ENCODE results near the gene HOXA10.

The HOXA10 gene

GRCh38 chr7:27212497-27213432, 38.6 kb upstream of the HOXA10 start:
- Histone ChIP-seq H3K4me2 (no peak overlapping the region), H4K20me1 (ENCODE audit: insufficient read depth) (no peaks in the 10 kb centered on the region), H3K79me2 (ENCODE audit: insufficient read depth, low read depth) (no peaks in the 10 kb centered on the region), H3K27me3 (ENCODE audit: insufficient read depth, low read depth) (no peaks in the 10 kb centered on the region), H3K4me3 (IDR thresholded peaks at IDR 0.05; ENCODE audit: insufficient read depth, low read depth, low read length) (no peak overlapping the region), H2AFZ (ENCODE audit: low read depth) (no peak overlapping the region), H3K27ac (no peak overlapping the region), H3K36me3 (ENCODE audit: insufficient read depth) (no peaks in the 10 kb centered on the region), H3K4me1 (ENCODE audit: low read depth, poor library complexity, severe bottlenecking) (no peaks in the 10 kb centered on the region), H3K9ac (no peak overlapping the region)
- TF ChIP-seq CTCF (conservative IDR thresholded peaks at IDR 0.05; ENCODE audit: low read depth, low read length) = no peak

GRCh38 chr7:27211764-27212204, 37.7 kb upstream of the HOXA10 start:
- H2AFZ ChIP-seq (ENCODE audit: low read depth) = no peak overlapping the region
- H3K27ac ChIP-seq = no peak overlapping the region
- no peaks in the 10 kb centered on the region for H3K27me3 ChIP-seq (ENCODE audit: insufficient read depth, low read depth)
- no peak for TF ChIP-seq CTCF (conservative IDR thresholded peaks at IDR 0.05; ENCODE audit: low read depth, low read length)
- no peak overlapping the region for H3K4me3 ChIP-seq (IDR thresholded peaks at IDR 0.05; ENCODE audit: insufficient read depth, low read depth, low read length)
- no peaks in the 10 kb centered on the region for H3K36me3 ChIP-seq (ENCODE audit: insufficient read depth)
- no peak overlapping the region for H3K4me2 ChIP-seq
- H4K20me1 ChIP-seq (ENCODE audit: insufficient read depth) = no peaks in the 10 kb centered on the region
- H3K79me2 ChIP-seq (ENCODE audit: insufficient read depth, low read depth) = no peaks in the 10 kb centered on the region
- no peak overlapping the region for H3K9ac ChIP-seq
- H3K4me1 ChIP-seq (ENCODE audit: low read depth, poor library complexity, severe bottlenecking) = no peaks in the 10 kb centered on the region

- Histone ChIP-seq H3K27ac (no peak overlapping the region), H3K9ac (no peak overlapping the region), H3K27me3 (ENCODE audit: insufficient read depth, low read depth) (no peaks in the 10 kb centered on the region), H3K4me3 (IDR thresholded peaks at IDR 0.05; ENCODE audit: insufficient read depth, low read depth, low read length) (no peak overlapping the region), H3K4me1 (ENCODE audit: low read depth, poor library complexity, severe bottlenecking) (no peaks in the 10 kb centered on the region), H3K36me3 (ENCODE audit: insufficient read depth) (no peaks in the 10 kb centered on the region), H2AFZ (ENCODE audit: low read depth) (no peak overlapping the region), H3K79me2 (ENCODE audit: insufficient read depth, low read depth) (no peaks in the 10 kb centered on the region), H4K20me1 (ENCODE audit: insufficient read depth) (no peaks in the 10 kb centered on the region), H3K4me2 (no peak overlapping the region)
- TF ChIP-seq CTCF (conservative IDR thresholded peaks at IDR 0.05; ENCODE audit: low read depth, low read length) = no peak
Observed at GRCh38 chr7:27211084-27211446, 36.9 kb upstream of the HOXA10 start.

- no peaks in the 10 kb centered on the region for H3K79me2 ChIP-seq (ENCODE audit: insufficient read depth, low read depth)
- no peak overlapping the region for H3K9ac ChIP-seq
- H3K27me3 ChIP-seq (ENCODE audit: insufficient read depth, low read depth) = no peaks in the 10 kb centered on the region
- no peak overlapping the region for H3K4me3 ChIP-seq (IDR thresholded peaks at IDR 0.05; ENCODE audit: insufficient read depth, low read depth, low read length)
- H3K36me3 ChIP-seq (ENCODE audit: insufficient read depth) = no peaks in the 10 kb centered on the region
- no peak overlapping the region for H2AFZ ChIP-seq (ENCODE audit: low read depth)
- no peak overlapping the region for H3K4me2 ChIP-seq
- no peak overlapping the region for H3K27ac ChIP-seq
- H4K20me1 ChIP-seq (ENCODE audit: insufficient read depth) = no peaks in the 10 kb centered on the region
- H3K4me1 ChIP-seq (ENCODE audit: low read depth, poor library complexity, severe bottlenecking) = no peaks in the 10 kb centered on the region
- no peak for TF ChIP-seq CTCF (conservative IDR thresholded peaks at IDR 0.05; ENCODE audit: low read depth, low read length)
Observed at GRCh38 chr7:27210441-27211083, 36.4 kb upstream of the HOXA10 start.
